HG03025 (cell line): ENCODE data around the gene NINL.

Source experiments
- ATAC-seq: cut with Tn5 transposase; IDR thresholded peaks from one replicate; pipeline ENCODE4 v1.9.1; 2021; ENCODE audit warnings: mild to moderate bottlenecking, moderate library complexity; ENCODE audit not compliant: unreplicated experiment, low FRiP score

NINL gene

DNA sequence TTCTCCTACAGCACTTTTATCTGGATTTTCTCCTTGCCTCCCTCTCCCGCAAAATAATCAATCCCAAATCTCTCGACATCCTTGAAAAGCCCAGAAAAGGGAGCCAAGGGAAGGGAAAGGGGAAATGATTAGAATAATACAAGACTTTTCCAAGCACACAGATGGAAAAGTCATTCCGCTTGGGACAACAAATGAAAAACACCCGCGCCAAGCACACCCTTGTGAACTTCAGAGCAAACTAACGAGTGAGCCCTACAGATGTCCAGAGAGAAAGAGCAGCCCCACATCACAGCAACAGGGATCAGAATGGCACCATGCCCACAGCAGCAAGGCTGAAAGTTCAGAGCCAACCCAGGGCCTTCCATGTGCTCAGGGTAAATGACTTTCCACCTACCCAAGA lies 49.6 kb downstream of the NINL start:
- no peak for ATAC-seq

GRCh38 chr20:25534845-25535244 lies 50.5 kb downstream of the NINL start:
- no peak for ATAC-seq

DNA sequence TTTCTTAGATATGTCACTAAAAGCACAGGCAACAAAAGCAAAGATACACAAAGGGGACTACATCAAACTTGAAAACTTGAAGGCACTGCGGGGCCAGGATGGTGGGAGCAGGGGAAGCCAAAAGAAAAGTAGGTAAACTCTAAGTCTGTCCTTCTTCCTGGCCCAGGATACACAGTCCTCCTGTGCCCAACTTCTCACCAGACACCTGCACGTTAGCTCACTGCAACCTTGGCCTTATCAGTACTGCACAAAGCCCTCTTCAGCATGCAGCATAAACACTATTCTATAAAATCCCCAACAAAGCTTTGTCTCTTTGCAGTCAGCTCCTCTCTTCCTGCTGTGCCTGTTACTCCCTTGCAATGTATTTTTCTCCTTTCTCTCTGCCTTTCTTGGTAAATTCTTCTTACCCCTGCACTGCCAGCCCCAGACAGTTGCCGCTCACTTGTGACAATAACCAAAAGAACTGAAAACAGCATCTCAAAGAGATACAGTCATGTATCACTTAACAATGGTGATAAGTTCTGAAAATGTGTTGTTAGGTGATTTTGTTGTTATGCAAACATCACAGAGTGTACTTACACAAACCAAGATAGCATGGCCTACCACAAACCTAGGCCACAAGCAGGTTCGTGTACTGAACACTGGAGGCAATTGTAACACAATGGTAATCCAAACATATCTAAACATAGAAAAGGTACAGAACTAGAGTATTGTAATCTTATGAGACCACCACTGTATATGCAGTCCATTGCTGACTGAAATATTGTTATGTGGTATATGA lies 51.2 kb downstream of the NINL start:
- no peak for ATAC-seq

GRCh38 chr20:25532971-25533391 lies 52.4 kb downstream of the NINL start:
- ATAC-seq, result no peak

GRCh38 chr20:25532015-25532751 lies 53.1 kb downstream of the NINL start:
- ATAC-seq, result no peak

DNA sequence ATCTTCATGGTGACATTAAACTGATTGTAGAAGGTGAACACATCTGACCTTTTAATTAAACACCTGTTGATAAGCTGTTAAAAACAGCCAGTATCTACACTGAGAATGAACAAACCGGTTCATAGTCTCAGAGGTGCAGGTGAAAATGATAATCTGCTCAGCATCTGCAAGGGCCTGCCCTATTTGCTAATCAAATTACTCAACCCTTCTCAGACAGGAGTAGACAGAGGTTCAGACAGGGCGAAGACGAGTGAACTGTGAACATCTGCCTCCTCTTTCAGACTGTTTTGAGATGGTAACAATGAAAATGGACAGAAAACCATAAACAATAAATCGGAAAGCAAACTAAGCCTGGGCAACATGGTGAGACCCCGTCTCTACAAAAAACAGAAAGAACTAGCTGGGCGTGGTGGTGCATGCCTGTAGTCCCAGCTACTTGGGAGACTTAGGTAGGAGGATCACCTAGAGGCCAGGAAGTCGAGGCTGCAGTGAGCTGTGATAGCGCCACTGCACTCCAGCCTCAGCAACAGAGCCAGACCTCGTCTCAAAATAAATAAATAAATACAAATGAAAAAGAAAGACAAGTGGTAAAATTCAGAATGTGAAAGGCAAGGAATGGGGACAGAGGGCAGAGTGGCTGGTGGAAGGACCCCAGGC lies 55.9 kb downstream of the NINL start:
- ATAC-seq, result no peak

DNA sequence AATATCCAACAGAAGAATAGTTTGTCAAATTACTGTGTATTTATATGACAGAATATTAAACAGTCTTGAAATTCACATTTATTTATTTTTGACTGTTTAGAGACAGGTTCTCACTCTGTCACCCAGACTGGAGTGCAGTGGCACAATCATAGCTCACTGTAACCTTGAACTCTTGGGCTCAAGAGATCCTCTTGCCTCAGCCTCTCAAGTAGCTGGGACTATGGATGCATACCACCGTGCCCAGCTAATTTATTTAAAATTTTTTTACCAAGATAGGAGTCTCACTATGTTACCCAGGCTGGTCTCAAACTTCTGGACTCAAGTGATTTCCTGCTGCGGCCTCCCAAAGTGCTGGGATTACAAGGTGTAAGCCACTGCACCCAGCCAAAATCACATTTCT lies 57.4 kb downstream of the NINL start:
- no peak for ATAC-seq

- no peak for ATAC-seq
Observed at GRCh38 chr20:25526446-25526845, 58.9 kb downstream of the NINL start.

GRCh38 chr20:25525867-25526266 lies 59.5 kb downstream of the NINL start:
- no peak for ATAC-seq

DNA sequence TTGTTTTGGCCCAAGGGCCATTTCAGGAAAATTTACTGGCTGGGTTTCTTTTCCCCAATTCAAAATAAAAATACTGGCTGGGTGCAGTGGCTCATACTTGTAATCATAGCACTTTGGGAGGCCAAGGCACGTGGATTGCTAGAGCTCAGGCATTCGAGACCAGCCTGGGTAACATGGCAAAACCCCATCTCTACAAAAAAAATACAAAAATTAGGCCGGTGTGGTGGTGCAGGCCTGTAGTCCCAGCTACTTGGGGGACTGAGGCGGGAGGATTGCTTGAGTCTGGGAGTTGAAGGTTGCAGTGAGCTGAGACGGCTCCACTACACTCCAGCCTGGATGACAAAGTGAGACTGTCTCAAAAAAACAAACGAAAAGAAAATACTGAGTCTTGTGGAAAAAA lies 60.0 kb downstream of the NINL start:
- no peak for ATAC-seq

DNA sequence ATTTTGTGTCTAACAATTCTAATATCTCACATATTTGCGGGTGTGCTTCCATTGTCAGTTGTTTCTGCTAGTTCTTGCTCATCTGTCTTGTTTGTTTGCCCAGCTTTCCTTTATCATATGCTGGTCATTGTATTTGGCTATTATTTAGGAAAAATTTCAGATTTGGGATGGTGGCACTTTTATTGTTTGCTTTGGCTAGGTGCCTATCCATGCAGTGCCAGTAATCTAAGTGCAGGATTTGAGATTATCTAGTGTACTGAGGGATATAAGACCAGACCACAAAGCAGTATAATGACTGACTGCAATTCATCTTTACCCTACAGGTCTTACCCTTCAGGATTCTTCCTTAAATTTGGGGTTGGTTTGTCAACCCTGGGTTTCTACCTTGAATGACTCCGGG lies 63.9 kb downstream of the NINL start:
- no peak for ATAC-seq

GRCh38 chr20:25517124-25517523 lies 68.2 kb downstream of the NINL start:
- ATAC-seq, result no peak

DNA sequence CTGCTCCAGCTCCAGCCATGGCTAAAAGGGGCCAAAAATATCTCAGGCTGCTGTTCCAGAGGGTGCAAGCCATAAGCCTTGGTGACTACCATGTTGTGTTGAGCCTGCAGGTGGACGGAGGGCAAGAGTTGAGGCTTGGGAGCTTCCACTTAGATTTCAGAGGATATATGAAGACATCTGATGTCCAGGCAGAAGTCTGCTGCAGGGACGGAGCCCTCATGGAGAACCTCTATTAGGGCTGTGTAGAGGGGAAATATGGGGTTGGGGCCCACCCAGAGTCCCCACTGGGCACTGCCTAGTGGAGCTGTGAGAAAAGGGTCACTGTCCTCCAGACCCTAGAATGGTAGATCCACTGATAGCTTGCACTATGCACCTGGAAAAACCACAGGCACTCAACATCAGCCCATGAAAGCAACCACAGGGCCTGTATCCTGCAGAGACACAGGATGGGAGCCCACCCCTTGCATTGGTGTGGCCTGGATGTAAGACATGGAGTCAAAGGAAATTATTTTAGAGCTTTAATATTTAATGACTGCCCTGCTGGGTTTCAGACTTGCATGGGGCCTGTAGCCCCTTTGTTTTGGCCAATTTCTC lies 70.5 kb downstream of the NINL start:
- ATAC-seq, result no peak

DNA sequence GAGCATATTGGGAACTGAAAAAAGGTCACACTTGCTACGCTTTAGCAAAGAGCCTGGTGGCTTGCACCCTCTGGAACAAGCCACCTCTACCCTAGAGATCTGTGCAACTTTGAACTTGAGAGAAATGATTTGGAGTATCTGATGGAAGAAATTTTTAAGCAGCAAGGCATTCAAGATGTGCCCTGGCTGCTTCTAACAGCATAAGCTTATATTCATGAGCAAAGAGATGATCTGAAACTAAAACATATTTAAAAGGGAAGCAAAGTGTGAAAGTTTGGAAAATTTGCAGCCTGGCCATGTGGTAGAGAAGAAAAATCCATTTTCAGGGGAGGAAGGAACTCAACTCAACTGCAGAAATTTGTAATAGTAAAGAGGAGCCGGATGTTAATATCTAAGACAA lies 71.1 kb downstream of the NINL start:
- ATAC-seq, result no peak

DNA sequence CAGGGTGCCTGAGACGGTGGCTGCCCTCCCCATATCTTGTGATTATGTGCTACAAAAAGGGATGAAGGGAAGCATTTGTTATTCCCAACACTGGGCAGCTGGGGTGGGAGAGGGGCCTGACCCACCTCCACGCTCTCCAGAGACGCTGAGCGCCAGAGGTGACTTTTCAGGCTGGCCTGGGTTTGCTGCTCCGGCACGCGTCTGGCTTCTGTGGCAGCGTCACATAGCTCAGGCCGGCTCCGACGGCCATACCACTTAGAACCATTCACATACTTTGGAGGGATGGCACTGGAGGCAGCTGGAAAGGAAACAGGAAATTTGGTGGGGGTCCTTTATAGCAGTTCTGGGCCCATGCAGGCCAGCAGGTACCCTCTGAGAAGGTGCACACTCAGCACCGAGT lies 72.6 kb downstream of the NINL start:
- no peak for ATAC-seq

- ATAC-seq, result no peak
Observed at GRCh38 chr20:25511183-25511582, 74.1 kb downstream of the NINL start.

- no peak for ATAC-seq
Observed at GRCh38 chr20:25510721-25511120, 74.6 kb downstream of the NINL start.

DNA sequence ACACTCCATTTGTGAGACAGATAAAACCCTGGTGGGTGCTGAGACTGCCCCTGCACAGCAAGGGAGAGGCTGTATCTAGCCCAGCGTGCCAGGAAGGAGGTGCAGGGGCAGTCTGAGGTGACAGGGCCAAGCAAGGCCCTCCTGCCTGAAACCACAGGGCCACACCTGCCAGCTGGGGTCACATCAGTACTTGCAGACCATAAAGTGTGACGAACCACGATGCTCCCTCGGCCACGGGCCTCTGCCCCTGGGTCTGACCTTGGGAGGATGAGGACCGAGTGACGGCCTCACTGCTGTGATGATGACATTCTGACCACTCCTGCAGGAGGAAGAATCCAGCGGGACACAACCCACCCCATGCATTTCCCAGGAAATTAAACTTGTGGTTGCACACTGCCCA lies 75.1 kb downstream of the NINL start:
- ATAC-seq, result no peak

- ATAC-seq, result no peak
Observed at GRCh38 chr20:25509084-25509483, 76.2 kb downstream of the NINL start.

DNA sequence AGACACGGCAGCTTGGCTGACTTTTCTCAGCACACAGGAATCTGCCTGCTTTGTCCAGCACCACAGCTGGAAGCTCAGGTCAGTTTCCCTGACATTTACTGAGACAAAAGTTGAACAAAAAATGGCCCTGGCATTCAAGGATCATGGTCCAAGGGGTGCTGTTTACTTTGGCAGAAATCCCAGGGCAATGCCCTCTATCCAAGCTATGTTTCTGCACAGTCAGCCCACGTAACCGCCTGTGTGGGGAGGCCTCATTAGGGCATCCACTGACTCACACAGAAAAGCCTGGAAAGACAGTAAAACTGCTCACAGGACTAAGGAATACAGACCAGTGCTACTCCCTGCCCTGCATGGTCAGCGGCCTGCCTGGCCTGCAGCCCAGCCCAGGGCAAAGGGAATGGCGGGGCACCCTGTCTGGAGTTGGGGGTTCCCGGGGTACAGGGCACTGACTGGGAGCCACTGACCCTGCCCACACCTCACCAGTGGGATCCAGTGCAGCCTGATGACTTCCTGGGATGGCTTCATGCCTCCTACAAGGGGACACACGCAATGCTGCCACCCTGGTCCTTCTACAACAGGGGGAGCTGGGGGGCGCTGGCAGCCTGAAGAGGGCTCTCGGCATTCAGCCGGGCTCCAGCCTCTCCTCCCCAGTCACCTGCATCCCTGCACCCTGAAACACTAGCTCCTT lies 77.1 kb downstream of the NINL start:
- ATAC-seq, result no peak
